Measurements from ENCODE around the gene RPTOR.
A peak's percentile ranks its signal among the peaks of the same experiment; 100 is the strongest.

The RPTOR gene

DNA sequence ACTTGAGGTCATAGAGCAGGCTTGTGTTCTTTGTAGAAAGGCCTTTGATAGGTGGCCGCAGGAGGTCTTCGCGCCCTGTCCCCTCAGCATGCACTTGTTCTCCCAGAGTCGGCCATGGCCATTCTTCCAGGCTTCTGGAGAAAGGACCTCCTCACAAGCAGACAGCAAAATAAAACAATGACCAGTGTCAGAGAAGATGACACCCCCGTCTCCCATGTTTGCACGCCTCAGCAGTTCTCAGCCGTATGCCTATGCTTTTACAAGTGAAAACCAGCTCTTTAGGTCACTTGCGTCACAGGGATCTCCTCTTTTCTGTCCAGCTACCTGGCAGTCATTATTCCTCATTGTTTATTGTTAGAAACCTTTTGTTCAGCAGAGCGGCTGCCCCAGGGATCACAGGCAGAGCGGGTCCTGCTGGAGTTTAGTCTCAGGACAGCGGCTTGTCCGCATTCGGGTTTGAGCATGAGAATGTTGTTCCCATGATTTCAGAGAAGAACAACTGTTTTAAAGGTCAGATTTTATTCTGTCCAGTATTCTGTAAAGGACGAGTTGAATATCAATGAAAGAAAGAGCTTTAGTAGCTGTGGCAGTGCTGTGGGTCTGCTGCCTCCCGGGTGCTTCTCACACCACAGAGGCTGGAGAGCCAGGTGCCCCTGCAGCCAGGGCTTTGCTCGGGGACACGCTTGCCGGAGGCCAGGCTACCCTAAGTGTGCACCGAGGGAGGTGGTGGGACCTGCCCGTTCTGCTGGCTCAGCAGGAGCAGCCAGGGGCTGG lies 123.9 kb downstream of the RPTOR start:
- intact Hi-C loops (cut with DNase I): no loop called here
- DNase-seq: no peak

DNA sequence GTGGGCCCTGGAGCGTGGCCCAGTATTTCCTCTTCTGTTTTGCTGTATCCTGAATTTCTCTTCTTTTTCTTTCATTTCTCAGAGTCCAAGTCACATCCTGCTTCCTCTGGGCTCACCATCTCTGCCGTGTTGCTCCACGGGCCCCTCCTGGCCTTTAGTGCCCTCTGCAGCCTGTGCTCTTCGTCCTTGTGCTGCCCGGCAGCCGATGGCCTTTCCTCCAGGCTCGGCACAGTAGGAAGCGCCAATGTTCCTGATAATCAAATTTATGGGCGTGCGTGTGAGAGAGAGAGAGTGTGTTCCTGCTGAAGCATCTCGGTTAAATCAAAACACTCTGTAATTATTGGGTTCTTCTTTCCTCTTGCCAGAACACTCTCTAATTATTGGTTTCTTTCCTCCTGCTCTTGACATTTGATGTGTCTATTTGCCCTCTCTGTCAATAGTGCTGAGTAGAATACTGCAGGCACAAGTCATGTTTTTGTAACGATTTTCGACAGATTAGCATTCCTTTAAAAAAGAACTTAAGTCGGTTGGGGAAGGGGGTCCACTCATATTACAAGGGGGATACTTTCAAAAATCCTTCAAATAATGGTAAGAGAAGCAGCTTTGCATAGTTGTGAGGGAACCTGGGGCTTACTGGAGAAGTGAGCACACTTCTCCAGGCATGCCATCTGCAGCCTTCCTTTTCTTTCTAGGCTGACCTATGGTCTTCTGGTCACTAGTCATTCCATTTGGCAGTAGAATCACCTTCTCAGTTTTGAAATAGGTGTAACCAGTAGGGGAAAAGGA lies 126.6 kb downstream of the RPTOR start:
- no peak for DNase-seq
- intact Hi-C loops (cut with DNase I): no loop called here

DNA sequence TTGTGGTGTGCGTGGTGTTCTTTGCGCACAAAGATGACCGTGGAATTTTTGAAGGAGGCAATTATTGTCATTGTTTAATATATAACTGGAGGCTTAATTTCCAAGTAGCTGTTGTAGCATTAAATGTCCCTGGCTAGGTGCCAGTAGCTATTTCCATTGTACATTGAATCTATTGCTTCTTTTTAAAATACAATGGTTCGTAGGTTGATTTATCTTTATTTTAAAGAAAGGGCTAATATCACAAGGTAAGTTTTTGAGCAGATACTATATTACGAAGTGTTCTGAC lies 127.1 kb downstream of the RPTOR start:
- intact Hi-C loops (cut with DNase I): no loop called here
- no peak for DNase-seq

DNA sequence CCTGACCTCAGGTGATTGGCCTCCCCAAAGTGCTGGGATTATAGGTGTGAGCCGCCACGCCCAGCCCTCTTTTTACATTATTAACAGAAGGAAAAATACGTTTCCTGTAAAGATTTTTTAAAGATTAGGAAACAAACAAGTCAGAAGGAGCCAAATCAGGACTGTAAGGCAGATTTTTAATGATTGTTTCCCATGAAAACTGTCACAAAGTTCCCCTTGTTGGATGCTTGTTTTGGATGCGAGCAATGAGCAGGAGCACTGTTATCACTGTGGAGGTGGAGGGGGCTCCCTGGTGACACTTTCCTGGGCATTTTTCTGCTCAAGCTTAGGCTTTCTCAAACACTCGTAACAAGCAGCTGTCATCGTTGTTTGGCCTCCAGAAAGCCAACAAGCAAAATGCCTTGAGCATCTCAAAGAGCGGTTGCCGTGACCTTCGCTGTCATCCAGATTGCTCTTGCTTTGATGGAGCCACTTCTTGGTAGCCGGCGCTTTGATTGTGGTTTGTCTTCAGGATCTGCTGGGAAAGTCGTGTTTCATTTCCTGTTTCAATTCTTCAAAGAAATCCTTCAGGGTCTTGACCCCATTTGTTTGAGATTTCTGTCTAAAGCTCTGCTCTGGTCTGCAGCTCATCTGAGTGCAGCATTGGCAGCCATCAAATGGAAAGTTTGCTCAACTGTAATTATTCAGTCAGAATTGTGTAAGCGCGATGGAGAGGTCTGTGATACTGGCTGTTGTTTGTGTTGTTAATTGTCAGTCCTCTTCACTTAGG lies 128.7 kb downstream of the RPTOR start:
- intact Hi-C loops (cut with DNase I): no loop called here
- no peak for DNase-seq

DNA sequence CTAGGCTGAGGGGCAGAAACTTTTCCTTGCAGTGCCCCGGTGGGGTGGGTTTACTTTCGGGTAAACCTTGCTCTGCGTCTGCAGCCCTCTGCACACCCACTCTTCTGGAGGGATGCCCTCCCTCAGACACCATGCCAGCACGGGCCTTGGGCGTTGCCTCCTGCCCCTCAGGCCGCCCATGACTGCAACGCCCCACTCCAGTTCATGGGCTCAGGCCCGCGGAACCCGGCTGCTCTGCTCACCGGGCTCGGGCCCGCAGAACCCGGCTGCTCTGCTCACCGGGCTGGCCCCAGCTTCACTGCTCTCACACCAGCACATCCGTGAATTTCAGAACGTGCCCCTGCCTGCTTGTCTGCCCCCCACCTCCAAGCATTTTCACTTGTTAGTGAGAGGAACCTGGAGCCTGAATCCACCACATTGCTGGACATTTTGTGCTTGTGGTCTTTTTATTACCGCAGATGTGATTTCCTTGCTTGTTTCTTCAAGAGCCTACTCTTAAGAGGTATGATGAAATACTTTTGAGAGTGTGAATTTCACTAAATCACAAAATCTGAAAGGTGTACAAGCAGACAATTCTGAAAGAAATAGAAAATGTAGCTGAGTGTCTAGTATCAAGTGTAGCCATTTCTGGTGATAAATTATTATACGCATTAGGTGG lies 130.9 kb downstream of the RPTOR start:
- no peak for DNase-seq
- intact Hi-C loops (cut with DNase I): no loop called here

DNA sequence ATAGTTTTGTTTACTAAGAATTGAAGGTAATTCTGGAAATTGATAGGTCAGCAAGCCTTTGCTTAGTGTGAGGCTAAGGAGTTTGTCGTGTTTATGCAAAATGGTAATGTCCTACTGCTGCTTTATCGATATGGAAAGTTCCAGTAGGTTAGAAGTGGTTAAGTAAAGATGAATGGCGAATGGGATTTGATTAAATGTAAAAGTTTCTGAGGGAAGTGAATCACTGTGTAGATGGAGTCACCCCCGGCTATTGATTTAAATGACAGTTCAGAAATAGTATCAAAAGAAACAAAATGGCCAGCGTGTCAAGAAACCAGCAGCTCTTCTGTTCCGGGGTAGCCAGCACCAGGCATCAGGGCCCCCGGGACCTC lies 131.4 kb downstream of the RPTOR start:
- no peak for DNase-seq
- intact Hi-C loops (cut with DNase I): no loop called here

DNA sequence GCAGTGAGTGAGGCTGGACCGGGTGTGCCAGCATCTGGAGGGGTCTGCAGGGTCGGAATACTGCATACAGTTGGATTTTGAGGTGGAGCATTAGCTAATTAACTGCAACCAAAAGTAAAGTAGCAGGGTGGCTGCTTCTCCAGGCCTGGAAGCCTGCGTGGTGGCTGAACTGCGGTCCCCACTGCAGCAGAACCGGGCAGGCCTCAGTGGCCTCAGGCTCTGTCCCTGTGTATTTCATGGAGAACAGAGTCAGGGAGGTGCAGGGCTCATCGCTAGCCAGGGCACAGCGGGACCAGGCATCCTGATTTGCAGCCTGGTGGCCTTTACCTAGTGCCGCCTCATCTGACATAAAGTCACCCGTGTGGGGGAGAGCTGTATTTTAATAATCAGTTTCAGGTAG lies 131.9 kb downstream of the RPTOR start:
- no peak for DNase-seq
- intact Hi-C loops (cut with DNase I): no loop called here

DNA sequence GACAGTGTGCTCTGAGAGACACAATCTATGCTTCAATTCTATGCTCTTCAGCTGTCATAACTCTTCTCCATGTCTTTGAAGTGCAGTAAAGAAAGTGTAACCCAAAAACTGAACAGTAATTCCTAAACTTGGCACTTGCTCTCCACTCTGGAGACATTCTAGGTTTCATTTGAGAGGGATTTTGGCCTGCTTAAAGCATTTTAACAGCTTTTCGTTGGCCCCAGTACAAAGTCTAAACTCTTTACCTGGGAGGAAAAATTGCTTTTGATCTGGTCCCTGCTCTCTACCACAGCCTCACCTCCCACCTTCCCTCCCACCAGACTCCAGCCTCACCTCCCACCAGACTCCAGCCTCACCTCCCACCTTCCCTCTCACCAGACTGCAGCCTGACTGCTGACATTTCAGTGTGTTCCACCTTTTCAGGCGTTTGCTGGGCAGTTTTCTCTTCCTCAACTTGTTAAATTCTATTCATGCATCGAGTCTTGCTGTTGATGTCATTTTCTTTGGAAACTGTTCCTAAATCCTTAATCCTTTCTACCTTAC lies 132.6 kb downstream of the RPTOR start:
- DNase-seq: no peak
- intact Hi-C loops (cut with DNase I): no loop called here

DNA sequence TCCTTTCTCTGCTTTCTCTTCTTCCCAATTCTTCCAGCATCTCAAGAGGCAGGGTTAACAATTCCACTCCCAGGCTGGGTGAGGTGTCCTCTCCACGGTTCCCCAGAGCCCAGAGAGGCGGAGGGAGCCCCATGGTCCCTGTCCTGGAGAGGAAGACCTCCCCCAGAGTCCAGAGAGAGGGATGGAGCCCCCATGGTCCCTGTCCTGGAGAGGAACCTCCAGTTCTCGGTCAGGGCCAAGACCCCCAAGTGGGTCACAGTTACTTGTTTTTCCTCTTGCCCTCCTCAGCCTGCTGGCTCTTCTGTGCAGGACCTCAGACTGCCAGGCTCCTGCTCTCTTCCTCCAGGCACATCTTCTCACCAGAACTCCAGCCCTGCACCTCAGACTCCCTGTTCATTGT lies 135.2 kb downstream of the RPTOR start:
- intact Hi-C loops (cut with DNase I): no loop called here
- no peak for DNase-seq

DNA sequence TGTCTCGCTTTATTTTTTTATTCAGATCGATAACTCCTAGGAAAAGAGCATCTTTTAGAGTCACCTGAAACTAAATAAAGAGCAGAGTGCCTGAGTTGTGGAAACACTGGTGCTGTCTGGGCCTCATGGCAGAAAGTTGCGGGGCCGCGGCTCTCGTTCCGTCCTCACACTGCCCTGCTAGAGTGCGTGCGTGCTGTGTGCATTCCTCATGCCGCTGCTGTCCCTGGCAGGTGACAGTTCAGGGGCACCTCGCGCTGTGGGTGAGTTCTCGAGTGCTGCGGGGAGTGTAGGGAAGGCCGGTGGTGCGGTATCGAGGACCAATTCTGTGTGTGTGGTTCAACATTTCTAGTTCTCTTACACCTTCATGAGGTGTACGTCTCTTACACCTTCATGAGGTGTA lies 136.6 kb downstream of the RPTOR start:
- DNase-seq: no peak
- intact Hi-C loops (cut with DNase I): no loop called here

DNA sequence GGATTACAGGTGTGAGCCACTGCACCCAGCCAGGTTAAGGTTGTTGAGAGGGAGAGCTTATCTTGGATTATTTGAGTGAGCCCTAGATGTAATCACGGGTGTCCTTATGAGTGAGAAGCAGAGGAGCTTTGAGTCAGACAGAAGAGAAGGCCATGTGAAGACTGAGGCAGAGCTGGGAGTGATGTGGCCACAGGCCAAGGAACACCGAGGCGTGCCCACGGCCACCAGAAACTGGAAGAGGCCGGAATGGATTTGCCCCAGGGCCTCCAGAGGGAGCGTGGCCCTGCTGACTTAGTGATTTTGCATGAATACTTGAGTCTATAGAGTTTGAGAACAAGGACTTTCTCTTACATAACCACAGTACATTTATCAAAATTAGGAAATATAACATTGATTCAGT lies 137.7 kb downstream of the RPTOR start:
- no peak for DNase-seq
- intact Hi-C loops (cut with DNase I): no loop called here

DNA sequence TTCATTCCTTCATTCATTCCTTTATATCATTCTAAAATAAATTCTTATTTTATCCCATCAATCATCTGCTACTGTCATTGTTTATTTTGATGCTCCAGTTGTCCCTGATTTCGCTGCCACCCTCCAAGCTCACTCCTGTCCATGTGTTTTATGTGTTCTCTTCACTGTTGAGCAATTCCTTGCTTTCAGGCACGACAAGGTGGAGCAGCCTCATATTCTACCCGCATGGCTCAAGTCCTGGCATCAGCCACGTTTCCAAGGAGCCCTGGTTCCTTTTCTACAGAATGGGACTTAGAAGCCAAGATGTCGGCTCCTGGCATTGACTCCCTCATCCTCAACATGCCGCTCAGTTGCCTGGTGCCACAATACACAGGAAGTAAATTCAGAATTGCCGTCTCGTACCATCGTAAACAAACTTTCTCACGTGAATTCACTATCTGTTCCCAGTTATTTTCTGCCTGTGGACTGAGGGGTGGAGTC lies 139.0 kb downstream of the RPTOR start:
- intact Hi-C loops (cut with DNase I): no loop called here
- DNase-seq: peak in 19 of 42 donors; percentile 22 to 69 (median 42)

DNA sequence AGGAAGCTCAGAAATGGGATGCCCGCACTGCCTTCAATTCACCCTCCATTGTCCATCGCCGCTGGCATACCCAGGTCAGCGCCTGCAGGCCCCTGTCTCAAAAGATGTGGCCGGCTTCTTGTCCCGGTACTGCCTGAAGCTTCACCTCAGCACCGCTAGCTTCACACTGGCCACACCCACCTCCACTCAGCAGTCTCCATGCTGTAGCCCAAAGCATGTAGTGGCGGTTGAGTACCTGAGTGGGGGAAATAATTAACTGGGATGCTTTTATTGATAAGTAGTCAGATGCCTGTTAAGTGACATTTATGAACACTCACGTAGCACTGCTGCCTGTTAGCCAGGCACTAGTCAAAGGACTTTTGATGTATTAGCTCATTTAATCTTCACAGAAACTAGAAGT lies 143.2 kb downstream of the RPTOR start:
- intact Hi-C loops (cut with DNase I): no loop called here
- no peak for DNase-seq

DNA sequence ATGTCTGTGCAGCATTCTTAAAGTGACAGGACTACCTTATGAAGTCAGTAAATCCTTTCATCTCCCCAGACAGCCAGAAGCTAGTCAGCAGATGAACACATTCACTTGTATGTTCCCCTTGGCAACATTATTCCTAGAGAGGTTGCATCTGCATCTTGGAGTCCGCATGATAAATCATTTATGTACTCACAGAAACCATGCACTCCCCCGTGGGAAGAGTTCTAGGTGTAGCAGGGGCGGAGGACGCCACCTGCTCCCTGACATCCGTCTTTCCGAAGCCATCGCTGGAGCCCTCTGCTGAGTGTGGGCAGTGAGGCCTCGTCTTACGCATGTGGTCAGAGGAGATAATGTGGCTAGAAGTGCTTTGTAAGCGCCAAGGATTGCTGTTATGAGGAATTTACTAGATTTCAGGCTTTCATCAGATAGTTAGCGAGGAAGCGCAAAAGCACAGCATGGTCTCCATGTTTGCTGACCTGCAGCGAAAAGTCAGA lies 144.5 kb downstream of the RPTOR start:
- DNase-seq: no peak
- intact Hi-C loops (cut with DNase I): no loop called here

DNA sequence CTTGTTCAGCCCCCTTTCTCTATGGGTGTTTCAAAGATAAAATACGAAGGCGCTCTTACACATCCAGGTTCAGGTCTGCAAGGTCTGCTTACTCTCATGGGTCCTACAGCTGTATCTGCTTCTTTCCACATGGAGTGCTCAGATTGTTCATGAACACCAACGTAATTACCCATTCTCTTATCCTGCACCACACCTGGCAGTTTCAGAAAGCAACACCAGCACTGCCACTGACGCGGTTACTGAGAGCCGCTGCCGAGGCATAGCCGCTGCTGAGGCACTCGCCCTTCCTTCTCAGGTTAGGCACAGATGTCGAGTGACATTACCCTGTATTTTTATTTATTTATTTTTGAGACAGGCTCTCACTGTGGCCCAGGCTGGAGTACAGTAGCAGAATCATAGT lies 147.1 kb downstream of the RPTOR start:
- intact Hi-C loops (cut with DNase I): no loop called here
- DNase-seq: no peak

DNA sequence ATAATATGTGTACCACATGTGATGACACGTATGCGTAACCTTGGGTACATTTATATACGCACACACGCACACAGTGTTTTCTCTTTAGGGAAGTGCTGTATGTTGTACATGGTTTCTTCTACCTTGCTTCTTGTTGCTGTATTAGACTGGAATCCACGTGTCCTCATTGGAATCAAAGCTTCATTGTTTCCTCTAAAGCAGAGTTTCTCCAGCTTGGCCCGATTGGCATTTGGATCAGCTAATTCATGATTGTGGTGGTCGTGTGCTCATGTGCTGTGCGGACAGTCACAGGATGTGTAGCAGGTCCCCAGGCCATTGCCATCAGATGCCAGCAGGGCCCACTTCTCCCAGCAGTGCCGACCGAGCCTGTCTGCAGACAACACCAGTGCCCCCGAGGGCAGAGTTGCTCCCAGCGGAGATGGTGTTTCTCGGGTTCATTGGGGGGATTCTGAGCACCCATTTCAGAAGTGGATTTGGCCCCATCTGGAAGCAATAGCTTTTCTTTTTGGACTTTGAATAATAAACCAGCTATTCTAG lies 148.4 kb downstream of the RPTOR start:
- DNase-seq: peak in 8 of 42 donors; percentile 14 to 59 (median 40)
- intact Hi-C loops (cut with DNase I): no loop called here

DNA sequence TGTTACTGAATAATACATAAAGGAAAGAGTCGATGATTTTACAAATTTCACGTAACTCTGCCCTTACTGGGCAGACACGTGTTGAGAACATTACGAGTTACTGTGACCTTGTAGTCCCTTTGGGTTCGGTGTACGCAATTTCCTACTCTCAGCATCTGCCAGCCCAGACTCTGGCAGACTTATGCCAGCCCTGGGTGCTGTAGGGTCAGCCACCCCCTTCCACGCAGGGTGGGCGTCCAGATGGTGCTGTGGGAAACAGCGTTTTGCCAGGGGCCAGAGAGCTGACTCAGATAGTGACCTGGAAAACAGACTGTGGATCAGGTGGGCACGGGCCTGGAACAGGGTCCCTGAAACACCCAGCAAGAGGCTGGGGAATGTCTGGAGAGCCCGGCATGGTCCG lies 148.9 kb downstream of the RPTOR start:
- DNase-seq: no peak
- intact Hi-C loops (cut with DNase I): no loop called here

DNA sequence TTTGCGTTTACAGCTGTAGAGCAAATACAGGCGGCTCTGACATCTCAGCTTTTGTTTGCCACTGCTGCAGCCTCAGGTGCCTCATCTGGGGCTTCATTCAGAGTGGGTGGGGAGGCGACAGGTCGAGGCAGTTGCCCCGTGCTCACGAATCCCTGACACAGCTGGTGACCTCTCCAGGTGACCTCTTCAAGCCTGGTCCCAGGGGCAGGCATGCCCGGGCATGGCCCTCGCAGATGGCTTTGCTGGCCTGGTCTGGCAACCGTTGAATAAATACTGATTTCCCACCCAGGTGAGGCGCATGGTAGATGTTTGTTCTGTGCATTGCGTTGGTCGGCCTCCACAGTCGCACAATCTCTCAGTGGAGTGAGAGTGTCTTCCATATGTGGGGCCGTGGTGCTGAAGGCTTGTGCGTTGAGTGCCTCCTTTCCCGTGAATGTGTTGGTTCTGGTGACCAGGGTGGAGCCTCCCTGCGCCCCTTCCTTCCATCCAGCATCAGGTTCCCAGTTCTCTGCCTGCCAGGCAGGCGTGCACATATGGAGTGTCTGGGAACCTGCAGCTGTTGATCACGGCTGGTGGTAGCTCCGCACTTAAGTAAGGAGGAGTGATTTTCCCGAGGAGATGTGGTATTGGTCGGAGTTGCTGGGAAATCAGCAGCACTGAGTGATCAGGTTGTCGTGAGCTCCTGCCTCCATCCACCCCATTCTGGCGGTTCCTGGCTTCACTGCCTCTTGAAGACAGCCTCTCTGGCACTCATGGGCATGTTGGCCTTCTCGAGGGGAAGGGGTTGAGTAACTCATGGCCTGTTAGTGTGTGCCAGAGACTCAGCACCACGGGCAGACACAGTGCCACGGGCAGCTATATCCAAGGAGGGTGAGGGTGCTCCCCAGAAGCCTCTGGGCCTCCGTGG lies 149.7 kb downstream of the RPTOR start:
- intact Hi-C loops (cut with DNase I): no loop called here
- DNase-seq: no peak

Data from head of caudate nucleus (tissue), 42 donors.